HG03175 (cell line): Measurements from ENCODE around the gene ECE1.

Experiments
- ATAC-seq: cut with Tn5 transposase; IDR thresholded peaks from one replicate; pipeline ENCODE4 v1.9.1; 2021; ENCODE audit warnings: mild to moderate bottlenecking, moderate library complexity; ENCODE audit not compliant: unreplicated experiment

Gene ECE1

DNA sequence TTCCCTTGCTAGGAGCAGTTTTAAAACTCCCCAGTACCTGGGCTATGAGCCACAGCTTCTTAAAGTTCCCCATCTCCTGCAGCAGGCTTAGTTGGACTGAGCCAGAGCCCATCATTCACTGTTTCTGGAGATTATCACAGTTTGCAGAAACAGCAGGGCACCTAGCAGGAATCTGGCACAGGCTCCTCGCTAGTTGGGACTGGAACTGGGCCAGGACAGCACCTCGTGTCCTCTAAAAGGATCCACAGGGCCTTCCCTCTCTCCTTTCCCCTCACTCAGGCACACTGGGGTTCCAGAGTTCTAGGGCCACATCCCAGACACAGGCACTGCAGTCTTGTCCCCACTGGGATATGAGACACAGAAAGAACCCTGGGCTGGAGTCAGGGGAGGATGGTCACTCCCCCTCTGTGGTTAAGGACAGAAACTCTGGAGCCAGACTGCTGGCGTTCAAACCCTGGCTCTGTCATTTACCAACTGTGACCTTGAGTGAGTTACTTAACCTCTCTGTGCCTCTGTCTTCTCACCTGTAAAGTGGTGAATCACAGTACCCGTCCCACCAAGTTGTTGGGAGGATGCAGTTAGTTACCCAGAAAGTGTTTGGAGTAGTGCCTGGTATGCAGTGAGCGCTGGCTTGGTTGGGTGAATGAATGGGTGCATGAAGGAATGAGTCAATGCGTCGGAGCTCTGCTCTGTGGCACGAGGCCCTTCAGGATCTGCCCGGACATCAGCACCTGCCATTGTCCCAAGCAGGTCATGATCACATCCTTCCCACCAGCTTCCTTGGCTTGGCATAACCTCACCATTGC lies 18.8 kb upstream of the ECE1 start:
- no peak for ATAC-seq

GRCh38 chr1:21308330-21308729 lies 18.1 kb upstream of the ECE1 start:
- ATAC-seq = no peak

DNA sequence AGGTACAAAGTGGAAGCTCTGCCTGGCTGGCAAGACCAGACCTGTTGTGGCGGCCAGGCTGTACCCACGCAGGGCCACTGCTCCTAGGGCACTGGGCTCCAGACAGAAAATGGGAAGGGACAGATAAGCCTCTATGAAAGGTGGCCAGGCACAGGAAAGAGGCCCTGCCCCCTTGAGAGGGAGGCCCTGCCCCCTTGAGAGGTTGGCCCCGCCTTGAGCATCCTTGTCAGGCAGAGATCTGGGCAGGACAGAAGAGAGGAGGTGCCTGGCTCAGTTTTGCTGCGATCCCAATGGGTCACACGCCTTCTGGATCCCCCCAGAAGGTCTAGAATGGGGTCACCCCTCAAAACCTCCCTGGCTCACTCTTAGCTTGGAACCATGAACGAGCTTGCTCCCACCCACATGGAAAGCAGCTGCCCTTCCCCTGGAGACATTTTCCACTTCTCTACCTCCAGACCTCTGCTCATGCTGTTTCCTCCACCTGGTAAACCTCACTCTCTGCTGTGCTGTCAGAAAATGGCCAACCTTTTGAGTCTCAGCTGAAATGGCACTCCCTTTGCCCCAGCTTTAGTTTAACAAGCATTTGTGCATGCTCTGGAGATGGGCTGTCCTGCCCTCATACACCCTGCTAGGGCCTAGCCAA lies 17.5 kb upstream of the ECE1 start:
- no peak for ATAC-seq

DNA sequence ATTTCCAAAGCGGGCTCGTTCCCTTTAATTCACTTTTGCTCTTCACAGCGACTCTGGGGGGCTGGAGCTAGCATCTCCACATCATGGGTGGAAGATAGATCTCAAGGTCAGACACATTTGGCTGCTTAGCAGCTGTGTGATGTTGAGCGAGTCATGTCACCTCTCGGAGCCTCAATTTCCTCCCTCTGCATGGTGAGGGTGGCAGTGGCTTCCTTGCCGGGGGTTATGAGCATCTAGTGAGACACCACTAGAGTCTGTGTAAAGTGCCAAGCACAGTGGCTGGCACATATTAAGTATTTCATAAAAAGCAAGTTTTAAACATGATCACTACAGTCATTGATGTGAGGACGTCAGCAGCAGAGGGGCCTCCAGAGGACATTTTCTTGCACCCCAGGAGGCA lies 16.9 kb upstream of the ECE1 start:
- ATAC-seq = no peak

DNA sequence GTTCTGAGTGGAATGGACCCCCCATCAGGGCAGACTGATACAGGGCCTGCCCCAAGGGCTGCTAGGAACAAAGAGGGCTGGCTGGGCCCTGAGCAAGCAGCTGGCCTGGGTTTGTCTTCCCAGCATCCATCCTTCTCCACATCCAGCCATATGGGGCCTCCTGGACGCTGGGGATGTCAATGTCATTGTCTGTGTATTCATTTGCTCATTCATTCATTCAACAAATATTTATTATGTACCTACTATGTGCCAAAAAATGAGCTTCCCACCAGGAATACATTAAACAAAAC lies 15.6 kb upstream of the ECE1 start:
- ATAC-seq = no peak

GRCh38 chr1:21305155-21305899 lies 15.1 kb upstream of the ECE1 start:
- ATAC-seq = no peak

- no peak for ATAC-seq
Observed at GRCh38 chr1:21304488-21304887, 14.2 kb upstream of the ECE1 start.

- ATAC-seq = no peak
Observed at GRCh38 chr1:21302747-21303715, 12.8 kb upstream of the ECE1 start.

- no peak for ATAC-seq
Observed at GRCh38 chr1:21301794-21302440, 11.7 kb upstream of the ECE1 start.

- ATAC-seq = no peak
Observed at GRCh38 chr1:21300774-21301173, 10.5 kb upstream of the ECE1 start.

DNA sequence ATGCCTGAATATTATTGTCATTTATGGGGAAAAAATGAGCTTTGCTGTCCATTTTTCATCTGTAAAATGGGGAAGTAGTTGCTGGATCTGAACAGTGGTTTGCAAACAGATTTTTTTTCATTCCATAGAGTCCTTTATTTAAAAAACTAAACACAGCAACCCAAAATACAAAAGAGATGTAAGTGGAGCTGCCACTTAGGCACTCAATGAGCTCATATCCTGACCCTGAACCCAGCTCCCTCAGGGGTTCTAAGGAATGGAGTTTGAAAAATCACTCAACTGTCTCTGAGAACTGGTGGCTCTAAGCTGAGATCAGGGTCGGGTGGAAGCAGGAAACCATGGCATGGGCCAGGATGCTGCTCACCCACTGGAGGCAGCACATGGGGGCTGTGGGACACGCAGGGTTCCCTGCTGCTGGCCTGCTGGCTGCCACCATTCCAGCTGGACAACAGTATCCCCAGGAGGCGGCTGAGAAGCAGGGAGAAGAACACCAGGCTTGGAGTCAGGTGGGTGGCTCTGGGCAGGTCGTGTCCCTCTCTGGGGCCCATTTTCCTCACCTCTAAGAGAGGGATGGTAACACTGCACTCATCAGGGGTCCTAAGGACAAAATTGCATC lies 9.6 kb upstream of the ECE1 start:
- no peak for ATAC-seq

DNA sequence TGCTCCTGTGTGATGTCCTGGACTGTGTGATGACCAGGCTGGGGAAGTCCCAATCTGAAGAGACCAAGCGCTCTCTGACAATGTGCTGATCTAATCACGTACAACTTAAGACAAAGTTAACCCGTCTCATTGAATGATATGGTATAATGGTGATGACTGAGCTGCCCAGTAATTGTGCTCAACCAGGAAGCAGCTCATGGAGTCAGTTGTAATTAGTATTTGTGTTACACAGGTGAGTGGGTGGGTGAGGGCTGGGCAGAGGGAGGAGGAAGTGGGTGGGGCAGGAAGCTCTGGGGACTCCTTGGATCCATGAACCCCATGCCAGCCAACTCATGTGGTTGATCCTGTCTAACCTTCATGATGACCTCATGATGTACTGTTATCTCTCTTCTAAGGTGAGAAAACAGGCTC lies 8.7 kb upstream of the ECE1 start:
- ATAC-seq = no peak

DNA sequence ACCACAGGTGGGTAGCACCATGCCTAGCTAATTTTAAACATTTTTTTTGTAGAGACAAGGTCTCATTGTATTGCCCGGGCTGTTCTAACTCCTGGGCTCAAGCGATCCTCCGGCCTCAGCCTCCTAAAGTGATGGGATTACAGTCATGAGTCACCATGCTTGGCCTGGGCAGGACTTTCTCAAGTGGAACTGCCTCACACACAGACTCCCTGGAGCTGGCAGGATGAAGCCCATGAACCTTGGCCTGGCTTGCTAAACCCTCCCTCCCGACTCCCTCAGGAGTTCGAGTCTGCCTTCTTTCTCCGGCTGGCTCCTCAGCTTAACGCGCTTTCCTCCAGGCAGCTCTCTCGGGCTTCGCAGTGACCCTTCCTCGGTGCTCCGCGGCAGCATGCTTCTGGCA lies 7.7 kb upstream of the ECE1 start:
- ATAC-seq = no peak

DNA sequence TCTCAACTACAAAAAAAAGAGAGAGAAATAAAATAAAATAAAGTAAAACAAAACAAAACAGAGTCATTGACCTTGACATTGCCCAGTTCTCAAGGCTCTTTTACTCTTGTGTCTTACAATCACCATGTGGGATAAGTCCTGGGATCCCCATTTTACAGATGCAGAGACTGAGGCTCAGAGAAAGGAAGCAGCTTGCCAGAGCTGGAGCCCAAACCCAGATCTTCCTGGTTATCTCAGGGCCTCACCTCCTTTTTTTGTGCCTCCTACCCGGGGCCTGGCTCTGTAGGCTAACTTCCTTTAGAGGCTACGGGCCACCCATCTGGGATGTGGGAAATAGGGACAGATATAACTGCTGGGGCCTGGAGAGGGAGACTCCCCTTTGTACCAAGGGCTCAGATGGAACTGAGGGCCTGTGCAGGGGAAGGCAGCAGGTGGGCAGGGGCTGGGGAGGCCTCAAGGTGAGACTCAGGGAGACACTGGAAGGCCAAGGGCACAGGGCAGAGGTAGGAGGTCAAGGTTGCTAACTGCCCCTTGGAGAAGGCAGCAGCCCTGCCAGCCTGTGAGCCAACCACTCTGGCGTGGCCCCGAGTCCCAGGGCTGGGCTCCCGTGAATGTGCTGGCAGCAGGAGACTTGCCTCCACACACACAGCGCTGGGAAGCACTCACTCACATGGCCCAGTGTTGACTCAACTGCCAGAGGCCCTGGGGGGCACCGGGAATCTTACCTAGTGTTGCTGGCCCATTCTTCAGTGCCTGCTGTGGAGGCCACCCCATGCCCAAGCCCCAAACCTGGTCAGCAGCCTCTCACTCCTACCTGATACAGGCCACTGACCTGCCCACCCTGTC lies 6.5 kb upstream of the ECE1 start:
- no peak for ATAC-seq

- no peak for ATAC-seq
Observed at GRCh38 chr1:21295545-21295944, 5.3 kb upstream of the ECE1 start.

GRCh38 chr1:21295002-21295401 lies 4.7 kb upstream of the ECE1 start:
- no peak for ATAC-seq

DNA sequence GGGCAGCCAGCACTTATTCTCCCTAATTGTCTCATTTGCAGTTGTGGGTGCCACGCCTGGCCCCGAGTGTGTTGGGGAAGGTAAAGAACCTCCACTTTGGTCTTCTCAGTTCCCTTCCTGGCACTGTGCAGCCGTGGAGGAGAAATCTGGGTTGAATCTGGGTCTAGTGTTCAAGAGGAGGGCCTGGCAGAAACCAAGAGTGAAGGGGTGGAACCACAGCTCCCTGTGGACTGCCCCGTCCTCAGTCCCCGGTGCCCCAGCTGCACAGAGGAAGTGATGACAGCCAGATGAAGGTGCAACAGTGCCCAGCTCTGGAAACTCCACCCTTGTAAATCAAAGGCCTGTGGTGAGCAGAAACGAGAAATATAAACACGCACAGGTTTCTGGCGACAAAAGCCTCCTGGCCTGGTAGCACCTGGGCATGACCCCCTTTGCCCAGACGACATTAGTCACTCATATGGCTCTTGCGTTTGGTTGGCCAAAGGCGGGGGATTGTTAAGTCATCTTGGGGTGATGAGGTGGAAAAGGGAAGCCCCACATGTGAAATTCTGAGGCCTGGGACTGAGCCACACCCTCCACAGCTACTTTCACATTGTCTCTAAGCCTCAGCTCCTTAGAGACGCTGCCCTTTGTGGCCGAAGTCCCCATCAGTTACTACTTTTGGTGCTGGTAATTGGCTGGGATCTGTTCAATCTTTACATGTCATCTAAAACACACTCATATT lies 4.2 kb upstream of the ECE1 start:
- ATAC-seq = peak; percentile 63

DNA sequence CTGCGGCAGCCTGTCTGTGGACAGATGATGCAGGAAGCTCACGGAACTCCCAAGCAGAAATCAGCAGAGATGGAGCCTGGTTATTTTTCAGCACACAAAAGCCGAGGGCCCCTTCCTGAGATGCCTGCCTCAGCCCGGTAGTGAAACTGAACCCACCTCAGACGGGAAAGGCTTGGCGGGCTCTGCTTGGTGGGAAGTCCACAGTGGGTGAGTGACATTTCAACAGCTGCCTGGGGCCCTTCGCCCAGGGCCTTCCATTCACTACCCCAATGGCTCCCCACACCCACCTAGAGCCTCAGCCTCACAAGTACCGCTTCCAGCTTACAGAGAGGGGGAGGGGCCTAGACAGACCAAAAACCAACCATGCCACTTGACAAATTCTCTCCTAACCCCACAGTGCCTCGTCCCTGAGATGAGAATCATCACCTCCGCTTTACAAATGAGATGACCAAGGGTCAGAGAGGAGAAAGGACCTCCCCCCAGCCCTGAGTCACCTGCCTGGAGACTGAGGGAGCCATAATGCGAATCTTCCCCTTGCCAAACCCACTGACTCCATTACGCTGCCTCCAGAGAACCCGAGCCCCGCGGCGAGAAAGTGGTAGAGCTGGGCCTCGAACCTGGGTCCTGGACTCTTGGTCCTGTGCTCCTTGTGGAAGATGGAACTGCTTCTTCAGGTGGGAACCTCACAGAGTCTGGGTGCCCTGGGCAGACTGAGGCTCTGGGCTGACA lies 3.4 kb upstream of the ECE1 start:
- peak; percentile 26 for ATAC-seq
